ENCODE results near the gene TNS1. TPM values are rescaled to one million over a fixed set of nuclear protein-coding genes. Genes with fewer than 3 reads are reported as not detected.

The TNS1 gene
- total and polyA plus RNA-seq, 2 donors from 2014 or later: 44.8 to 471 TPM

DNA sequence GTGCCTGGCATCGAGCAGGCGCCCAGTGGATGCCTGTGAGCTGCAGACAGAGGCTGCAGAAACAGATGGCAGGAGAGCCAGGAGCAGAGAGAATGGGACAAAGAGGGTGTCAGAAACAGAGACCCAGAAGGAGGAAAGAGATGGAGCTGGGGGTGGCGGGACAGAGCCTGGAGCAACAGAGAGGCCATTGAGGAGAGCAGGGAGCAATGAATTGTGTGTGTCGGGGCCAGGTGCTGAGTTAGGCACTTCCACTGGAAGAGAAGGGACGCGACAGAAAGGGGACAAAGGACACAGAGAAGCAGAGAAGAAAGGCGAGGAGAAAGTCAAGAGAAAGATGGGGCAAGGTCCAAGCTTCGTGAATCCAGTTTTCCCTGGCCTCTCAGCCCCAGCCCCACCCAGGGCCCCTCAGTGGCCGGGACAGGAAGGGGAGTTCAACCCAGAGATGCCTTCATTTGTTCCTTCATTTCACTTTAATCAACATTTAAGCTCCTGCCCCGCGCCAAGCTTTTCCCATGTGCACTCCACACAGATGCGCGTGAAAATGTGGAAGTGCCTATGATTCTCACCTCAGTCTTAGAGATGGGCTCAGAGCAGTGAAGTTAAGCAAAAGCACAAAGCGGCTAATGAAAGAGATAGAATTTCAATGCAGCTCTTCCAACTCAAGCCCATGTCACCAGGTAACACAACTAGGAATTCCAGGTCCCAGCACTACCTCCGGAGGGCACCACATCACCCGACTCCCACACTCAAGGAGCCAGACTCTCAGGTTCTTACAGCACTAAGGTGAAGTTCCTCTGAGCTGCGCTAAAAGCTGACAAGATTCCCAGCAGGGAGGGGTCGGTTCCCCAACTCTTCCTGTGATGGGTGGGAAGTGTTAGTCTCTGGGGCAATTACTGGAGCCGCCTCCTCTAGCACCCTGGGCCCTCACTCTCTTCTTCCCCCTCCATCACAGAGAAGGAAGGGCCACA is 55.1 kb downstream of the TNS1 start:
- TF ChIP-seq, protein P1, sequence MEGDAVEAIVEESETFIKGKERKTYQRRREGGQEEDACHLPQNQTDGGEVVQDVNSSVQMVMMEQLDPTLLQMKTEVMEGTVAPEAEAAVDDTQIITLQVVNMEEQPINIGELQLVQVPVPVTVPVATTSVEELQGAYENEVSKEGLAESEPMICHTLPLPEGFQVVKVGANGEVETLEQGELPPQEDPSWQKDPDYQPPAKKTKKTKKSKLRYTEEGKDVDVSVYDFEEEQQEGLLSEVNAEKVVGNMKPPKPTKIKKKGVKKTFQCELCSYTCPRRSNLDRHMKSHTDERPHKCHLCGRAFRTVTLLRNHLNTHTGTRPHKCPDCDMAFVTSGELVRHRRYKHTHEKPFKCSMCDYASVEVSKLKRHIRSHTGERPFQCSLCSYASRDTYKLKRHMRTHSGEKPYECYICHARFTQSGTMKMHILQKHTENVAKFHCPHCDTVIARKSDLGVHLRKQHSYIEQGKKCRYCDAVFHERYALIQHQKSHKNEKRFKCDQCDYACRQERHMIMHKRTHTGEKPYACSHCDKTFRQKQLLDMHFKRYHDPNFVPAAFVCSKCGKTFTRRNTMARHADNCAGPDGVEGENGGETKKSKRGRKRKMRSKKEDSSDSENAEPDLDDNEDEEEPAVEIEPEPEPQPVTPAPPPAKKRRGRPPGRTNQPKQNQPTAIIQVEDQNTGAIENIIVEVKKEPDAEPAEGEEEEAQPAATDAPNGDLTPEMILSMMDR (IDR thresholded peaks at IDR 0.05; ENCODE audit: borderline replicate concordance, extremely low read depth, insufficient read depth): no peak
- Histone ChIP-seq H3K4me1 (ENCODE audit: control insufficient read depth in 2 of 3, insufficient read depth in 2 of 3, low read depth in 1 of 3, low read length in 3 of 3) (peaks cover 3 to 65% (median 51%) of the 10 kb centered on the region in 3 donors), H3K9ac (ENCODE audit: low read length in 3 of 3) (no peak overlapping the region), H3K9me3 (ENCODE audit: control insufficient read depth in 2 of 3, insufficient read depth in 1 of 3, low read length in 3 of 3) (no peaks in the 10 kb centered on the region), H3K36me3 (ENCODE audit: control insufficient read depth in 2 of 3, insufficient read depth in 3 of 3, low read length in 3 of 3) (no peaks in the 10 kb centered on the region), H3K27ac (ENCODE audit: low read depth in 2 of 2, low read length in 2 of 2) (no peak overlapping the region), H3K27me3 (ENCODE audit: control insufficient read depth, insufficient read depth, low read length) (no peaks in the 10 kb centered on the region), H3K4me3 (ENCODE audit: low read length in 3 of 3) (no peak overlapping the region)
- peak in 2 of 5 donors; percentile 58 to 69 for DNase-seq
- intact Hi-C loops (cut with DNase I): loop anchor here (10.0 kb wide), 1 partner anchor 53 kb away; no protein-coding TSS in a partner anchor
- FAIRE-seq: no peak

DNA sequence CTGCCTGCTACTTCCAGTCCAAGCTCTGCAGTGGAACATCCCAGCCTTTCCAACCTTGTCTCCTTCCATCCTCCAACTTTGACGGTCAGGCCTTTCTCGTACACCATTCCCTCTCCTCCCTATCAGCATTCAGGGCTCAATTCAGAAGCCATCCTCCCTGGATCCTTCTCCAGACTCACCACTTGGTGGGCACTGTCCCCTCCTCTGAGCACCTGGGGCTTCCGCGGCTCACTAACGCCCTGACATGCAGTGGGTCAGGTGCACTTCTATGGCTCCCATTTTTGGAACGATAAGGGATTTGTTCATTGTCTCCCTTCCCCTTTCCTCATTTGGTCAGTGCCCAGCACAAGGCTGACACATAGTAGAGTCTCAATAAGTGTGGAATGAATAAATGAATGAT is 56.7 kb downstream of the TNS1 start:
- no peak overlapping the region for H3K27ac ChIP-seq (ENCODE audit: low read depth in 2 of 2, low read length in 2 of 2)
- no peak overlapping the region for H3K4me3 ChIP-seq (ENCODE audit: low read length in 3 of 3)
- no peak overlapping the region for H3K9ac ChIP-seq (ENCODE audit: low read length in 3 of 3)
- peaks cover 3 to 60% (median 35%) of the 10 kb centered on the region in 3 donors for H3K4me1 ChIP-seq (ENCODE audit: control insufficient read depth in 2 of 3, insufficient read depth in 2 of 3, low read depth in 1 of 3, low read length in 3 of 3)
- intact Hi-C loops (cut with DNase I): loop anchor here (10.0 kb wide), 1 partner anchor 51 kb away; no protein-coding TSS in a partner anchor
- H3K36me3 ChIP-seq (ENCODE audit: control insufficient read depth in 2 of 3, insufficient read depth in 3 of 3, low read length in 3 of 3): no peaks in the 10 kb centered on the region
- peak in 1 of 5 donors; percentile 30 for DNase-seq
- TF ChIP-seq, protein P1 (IDR thresholded peaks at IDR 0.05; ENCODE audit: borderline replicate concordance, extremely low read depth, insufficient read depth): no peak
- H3K27me3 ChIP-seq (ENCODE audit: control insufficient read depth, insufficient read depth, low read length): no peaks in the 10 kb centered on the region
- FAIRE-seq: no peak
- H3K9me3 ChIP-seq (ENCODE audit: control insufficient read depth in 2 of 3, insufficient read depth in 1 of 3, low read length in 3 of 3): no peaks in the 10 kb centered on the region

DNA sequence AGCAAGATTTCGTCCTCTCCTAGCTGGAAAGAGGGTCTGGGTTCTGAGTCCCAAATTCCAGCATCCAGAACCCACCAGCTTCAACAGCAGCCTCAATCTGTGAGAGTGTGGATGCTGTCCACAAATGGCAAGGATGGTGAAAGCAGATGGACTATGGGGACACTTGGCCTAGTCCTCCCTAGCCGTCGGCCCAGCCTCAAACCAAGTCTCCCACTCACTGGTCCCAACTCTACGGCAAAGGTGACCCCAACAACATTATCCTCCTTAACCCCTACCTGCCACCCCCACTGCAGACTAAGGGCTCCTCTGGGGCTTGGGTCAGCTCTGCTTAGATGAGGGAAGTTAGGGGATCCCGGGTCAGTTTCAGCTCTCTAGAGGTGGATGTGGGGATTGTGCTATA is 57.3 kb downstream of the TNS1 start:
- intact Hi-C loops (cut with DNase I): loop anchor here (10.0 kb wide), 1 partner anchor 51 kb away; no protein-coding TSS in a partner anchor
- H3K27me3 ChIP-seq (ENCODE audit: control insufficient read depth, insufficient read depth, low read length): no peaks in the 10 kb centered on the region
- no peaks in the 10 kb centered on the region for H3K36me3 ChIP-seq (ENCODE audit: control insufficient read depth in 2 of 3, insufficient read depth in 3 of 3, low read length in 3 of 3)
- H3K4me1 ChIP-seq (ENCODE audit: control insufficient read depth in 2 of 3, insufficient read depth in 2 of 3, low read depth in 1 of 3, low read length in 3 of 3): peaks cover 3 to 59% (median 30%) of the 10 kb centered on the region in 3 donors
- no peak overlapping the region for H3K9ac ChIP-seq (ENCODE audit: low read length in 3 of 3)
- FAIRE-seq (no peak), DNase-seq (peak in 1 of 5 donors; percentile 29)
- TF ChIP-seq, protein P1 (IDR thresholded peaks at IDR 0.05; ENCODE audit: borderline replicate concordance, extremely low read depth, insufficient read depth): no peak
- H3K4me3 ChIP-seq (ENCODE audit: low read length in 3 of 3): peak overlapping the region in 1 of 3 donors; percentile 6
- no peak overlapping the region for H3K27ac ChIP-seq (ENCODE audit: low read depth in 2 of 2, low read length in 2 of 2)
- H3K9me3 ChIP-seq (ENCODE audit: control insufficient read depth in 2 of 3, insufficient read depth in 1 of 3, low read length in 3 of 3): no peaks in the 10 kb centered on the region
